ENCODE measurements around the gene CAPN15.

GRCh38 chr16:564690-565418, 37.3 kb downstream of the CAPN15 start:
- no peak for TF ChIP-seq MAFK (IDR thresholded peaks at IDR 0.05; ENCODE audit: low read depth, low read length)
- TF ChIP-seq CTCF (conservative IDR thresholded peaks at IDR 0.05; ENCODE audit: low read depth, low read length), result no peak
- no peak for TF ChIP-seq ELK1 (IDR thresholded peaks at IDR 0.05; ENCODE audit: borderline replicate concordance, low read depth, low read length)
- no peak for TF ChIP-seq MAZ (IDR thresholded peaks at IDR 0.05; ENCODE audit: borderline replicate concordance, low read depth, low read length)
- TF ChIP-seq CHD1 (IDR thresholded peaks at IDR 0.05; ENCODE audit: low read depth, low read length), result no peak
- no peak for TF ChIP-seq CEBPB (IDR thresholded peaks at IDR 0.05; ENCODE audit: low read depth, low read length)
- TF ChIP-seq RCOR1 (IDR thresholded peaks at IDR 0.05; ENCODE audit: insufficient replicate concordance, low read length), result no peak
- no peak for TF ChIP-seq POLR2A (IDR thresholded peaks at IDR 0.05; ENCODE audit: low read depth, low read length)
- no peak for TF ChIP-seq RFX5 (IDR thresholded peaks at IDR 0.05; ENCODE audit: low read depth, low read length)

All from IMR-90 (cell line).